Endothelial cell of umbilical vein (primary cell): Measurements from ENCODE around the gene C2orf76. TPM values are rescaled to one million over a fixed set of nuclear protein-coding genes. Genes with fewer than 3 reads are reported as not detected.

Experiments used
- BruUV-seq: library from RNA; stranded (reverse); fragments of 400-500 nt; replicated peaks from 2 replicates; lab custom pipeline; 2021; lab: Mats Ljungman, UMichigan
- CTCF ChIA-PET: fragments of 300-600, 350-600 bp; sonication (Branson Sonifier 250); formaldehyde crosslinking; loops from one replicate; lab custom pipeline; 2021; ENCODE audit warnings: antibody characterized with exemption, inconsistent platforms; lab: Charles Lee
- POLR2A ChIA-PET: fragments of 300-600, 350-600 bp; sonication (Branson Sonifier 250); formaldehyde crosslinking; loops from one replicate; lab custom pipeline; 2021; ENCODE audit warnings: antibody characterized with exemption, inconsistent platforms; lab: Charles Lee
- DNase-seq: peaks from one replicate; pipeline ENCODE4 v3.0.0-alpha.2; 2011; ENCODE audit warnings: low read depth, low spot score
- FAIRE-seq: peaks from 2 replicates; lab custom pipeline; 2011; peaks lifted over from hg19 to GRCh38; lab: Jason Lieb, UNC
- H2AFZ ChIP-seq: 2 replicates; pipeline ENCODE4 v1.6.0; 2012; ENCODE audit warnings: low read depth, low read length, control low read depth, inconsistent platforms
- H3K27ac ChIP-seq: 2 replicates; pipeline ENCODE4 v1.5.1; 2011; ENCODE audit warnings: low read depth, mild to moderate bottlenecking, control low read depth, low read length, moderate library complexity; ENCODE audit not compliant: insufficient read depth
- H3K27me3 ChIP-seq, 2 experiments: 2 replicates each; pipeline versions ENCODE4 v1.6.0 to v1.6.1; 2011; ENCODE audit warnings: low read length in 2 of 2, mixed read lengths in 1 of 2; ENCODE audit not compliant: control insufficient read depth in 2 of 2, insufficient read depth in 2 of 2
- H3K36me3 ChIP-seq, 2 experiments: 2 replicates in 1 of 2; 3 replicates in 1 of 2; pipeline ENCODE4 v1.5.1; 2011; ENCODE audit warnings: low read length in 2 of 2, mild to moderate bottlenecking in 1 of 2, moderate library complexity in 1 of 2; ENCODE audit not compliant: control insufficient read depth in 2 of 2, insufficient read depth in 2 of 2; ENCODE audit errors: extremely low read depth in 1 of 2
- H3K4me1 ChIP-seq: 3 replicates; pipeline ENCODE4 v1.5.1; 2011; ENCODE audit warnings: mild to moderate bottlenecking, low read length; ENCODE audit not compliant: control insufficient read depth, insufficient read depth; ENCODE audit errors: extremely low read depth
- H3K4me2 ChIP-seq: 2 replicates; pipeline ENCODE4 v1.6.1; 2011; ENCODE audit warnings: low read length, control low read depth, mixed read lengths; ENCODE audit not compliant: insufficient read depth
- H3K4me3 ChIP-seq, 3 experiments: fragments of 200-600 bp in 1 of 3; sonication (generic), shearing (Covaris generic) in 1 of 3; replicated peaks in 1 of 3; 2 replicates each; pipeline ENCODE4 v1.5.1; 2011 to 2016; ENCODE audit warnings: control low read depth in 3 of 3, low read length in 3 of 3, mild to moderate bottlenecking in 2 of 3, inconsistent platforms in 1 of 3, low read depth in 1 of 3, moderate library complexity in 1 of 3; ENCODE audit not compliant: insufficient read depth in 1 of 3
- H3K79me2 ChIP-seq: 2 replicates; pipeline ENCODE4 v1.6.0; 2012; ENCODE audit warnings: low read length, inconsistent platforms; ENCODE audit not compliant: control insufficient read depth, insufficient read depth
- H3K9ac ChIP-seq: replicated peaks from 2 replicates; pipeline ENCODE3; 2011; ENCODE audit warnings: low read length, control low read depth; ENCODE audit not compliant: insufficient read depth; ENCODE audit errors: extremely low read depth
- H3K9me1 ChIP-seq: replicated peaks from 3 replicates; pipeline ENCODE4 v1.6.0; 2011; ENCODE audit warnings: mild to moderate bottlenecking, low read length; ENCODE audit not compliant: control insufficient read depth, insufficient read depth; ENCODE audit errors: extremely low read depth
- H3K9me3 ChIP-seq: replicated peaks from 2 replicates; pipeline ENCODE4 v1.5.1; 2012; ENCODE audit warnings: low read length, inconsistent platforms; ENCODE audit not compliant: control insufficient read depth, insufficient read depth
- H4K20me1 ChIP-seq: replicated peaks from 2 replicates; pipeline ENCODE3; 2011; ENCODE audit warnings: mild to moderate bottlenecking, low read length; ENCODE audit not compliant: control insufficient read depth, insufficient read depth; ENCODE audit errors: extremely low read depth
- EZH2 ChIP-seq: IDR thresholded peaks from 2 replicates; pipeline ENCODE4 v1.6.1; 2012; ENCODE audit warnings: borderline replicate concordance, low read depth, mild to moderate bottlenecking, moderate library complexity, low read length, inconsistent platforms; ENCODE audit not compliant: severe bottlenecking
- FOS ChIP-seq: IDR thresholded peaks from 2 replicates; pipeline ENCODE4 v1.6.1; 2011; ENCODE audit warnings: mild to moderate bottlenecking, low read length, moderate library complexity, borderline replicate concordance; ENCODE audit not compliant: insufficient read depth
- GATA2 ChIP-seq: IDR thresholded peaks from 2 replicates; pipeline ENCODE4 v1.7.0; 2011; ENCODE audit warnings: low read depth, mild to moderate bottlenecking, moderate library complexity, mixed read lengths, low read length; ENCODE audit not compliant: insufficient read length, insufficient read depth
- JUN ChIP-seq: IDR thresholded peaks from 2 replicates; pipeline ENCODE4 v1.6.1; 2011; ENCODE audit warnings: borderline replicate concordance, low read depth; ENCODE audit not compliant: insufficient read length, insufficient read depth
- MYC ChIP-seq: IDR thresholded peaks from one replicate; pipeline ENCODE4 v1.6.1; 2011; ENCODE audit warnings: mild to moderate bottlenecking, low read depth, low read length
- POLR2A ChIP-seq: IDR thresholded peaks from 2 replicates; pipeline ENCODE4 v1.6.1; 2012; ENCODE audit warnings: low read depth, mild to moderate bottlenecking, control low read depth, low read length
- POLR2AphosphoS5 ChIP-seq: IDR thresholded peaks from 2 replicates; pipeline ENCODE4 v1.6.1; 2012; ENCODE audit warnings: low read depth, mild to moderate bottlenecking, control low read depth, low read length, moderate library complexity; ENCODE audit not compliant: insufficient read depth
- dilution Hi-C: fragments of 300-500 bp; cut with MboI; formaldehyde crosslinking; loops from one replicate; pipeline ENCODE4 v1.15.0; 2019; ENCODE audit warnings: low sequenced_read_pairs; ENCODE audit not compliant: extremely low pct_ligation_motif_present
- intact Hi-C: fragments of 100-400 bp; cut with micrococcal nuclease; formaldehyde crosslinking; loops from one replicate; pipeline ENCODE4 v1.10.0; 2022
- polyA plus RNA-seq, 4 experiments: library from polyadenylated mRNA; depleted of rRNA in 3 of 4; stranded (reverse) in 3 of 4; unstranded in 1 of 4; fragments of >200 nt; gene quantifications; 2 replicates each; pipeline versions ENCODE4 v1.2.1 to v1.2.3, GENCODE V29; 2011 to 2012; ENCODE audit warnings: missing spikeins in 1 of 4
- total RNA-seq: library from RNA; stranded (reverse); gene quantifications from 2 replicates; pipeline ENCODE4 v1.2.3, GENCODE V29; 2021
- TF ChIP-seq, protein P1 (sequence below): IDR thresholded peaks from 2 replicates; pipeline ENCODE4 v1.6.1; 2011; ENCODE audit not compliant: insufficient read depth, insufficient read length
- TF ChIP-seq, protein P2 (sequence below), 2 donors: IDR thresholded peaks; 1 replicate in 1 of 2; 2 replicates in 1 of 2; pipeline ENCODE4 v1.5.1; 2011; ENCODE audit warnings: low read length in 2 of 2, mild to moderate bottlenecking in 2 of 2, moderate library complexity in 2 of 2, control low read depth in 1 of 2, inconsistent platforms in 1 of 2, low read depth in 1 of 2; ENCODE audit not compliant: insufficient read depth in 1 of 2; ENCODE audit errors: extremely low read depth in 1 of 2

The C2orf76 gene
- total and polyA plus RNA-seq, 2 donors (not counting 3 experiments of a cell fraction or from before 2014, with no cell fraction given): 7.4 to 12.1 TPM

DNA sequence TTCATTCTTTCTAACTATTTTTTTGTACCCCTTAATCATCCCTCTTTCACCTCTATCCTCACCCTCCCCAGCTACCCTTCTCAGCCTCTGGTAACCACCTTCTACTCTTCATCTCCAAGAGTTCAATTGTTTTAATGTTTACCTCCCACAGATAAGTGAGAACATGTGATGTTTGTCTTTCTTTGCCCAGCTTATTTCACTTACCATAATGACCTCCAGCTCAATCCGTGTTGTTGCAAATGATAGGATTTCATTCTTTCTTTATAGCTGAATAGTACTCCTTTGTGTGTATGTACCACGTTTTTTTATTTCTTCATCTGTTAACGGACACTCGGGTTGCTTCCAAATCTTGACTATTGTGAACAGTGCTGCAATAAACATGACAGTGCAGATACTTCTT, 42.9 kb upstream of the C2orf76 start:
- FAIRE-seq: no peak
- no peak overlapping the region for H3K4me2 ChIP-seq
- H3K9me3 ChIP-seq: no peaks in the 10 kb centered on the region
- no peak overlapping the region for H3K9ac ChIP-seq
- BruUV-seq: no TSS peak
- ChIA-PET CTCF (interaction anchor here (0.7 to 8.6 kb wide), 6 partner anchors 43 to 231 kb away, joined by 3 to 151 read pairs (median 3); no protein-coding TSS in a partner anchor), POLR2A (no interaction called here)
- H3K4me3 ChIP-seq: no peak overlapping the region
- H3K79me2 ChIP-seq: no peaks in the 10 kb centered on the region
- DNase-seq: no peak
- intact Hi-C loops (loop anchor here (5.0 kb wide), 1 partner anchor 253 kb away; no protein-coding TSS in a partner anchor), dilution Hi-C loops (no loop called here)
- TF ChIP-seq FOS: no peak
- TF ChIP-seq, protein P1, sequence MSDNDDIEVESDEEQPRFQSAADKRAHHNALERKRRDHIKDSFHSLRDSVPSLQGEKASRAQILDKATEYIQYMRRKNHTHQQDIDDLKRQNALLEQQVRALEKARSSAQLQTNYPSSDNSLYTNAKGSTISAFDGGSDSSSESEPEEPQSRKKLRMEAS: no peak
- no peak for TF ChIP-seq MYC
- H2AFZ ChIP-seq: no peak overlapping the region
- H4K20me1 ChIP-seq: no peaks in the 10 kb centered on the region
- H3K4me1 ChIP-seq: no peaks in the 10 kb centered on the region
- H3K36me3 ChIP-seq: no peaks in the 10 kb centered on the region
- peaks cover 9 to 10% of the 10 kb centered on the region in 2 experiments for H3K27me3 ChIP-seq
- no peaks in the 10 kb centered on the region for H3K9me1 ChIP-seq
- no peak overlapping the region for H3K27ac ChIP-seq

DNA sequence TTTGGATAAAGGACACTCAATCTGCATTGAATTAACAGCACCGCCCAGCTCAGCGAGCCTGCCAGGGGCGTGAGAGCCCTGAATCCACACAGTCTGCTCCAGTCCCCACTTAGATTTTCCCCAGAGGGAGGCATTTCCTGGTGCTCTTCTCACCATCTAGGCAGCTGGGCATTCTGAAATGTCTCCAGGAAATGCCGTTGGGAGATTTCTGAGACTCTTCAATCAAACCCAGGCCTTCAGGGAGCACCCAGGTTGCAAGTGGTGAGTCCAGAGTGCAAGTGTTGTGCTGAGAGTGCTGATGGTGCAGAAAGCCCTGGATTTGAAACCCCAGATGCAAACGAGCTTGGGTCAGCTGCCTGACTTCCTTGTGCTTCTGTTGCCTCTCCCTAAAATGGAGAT, 41.6 kb upstream of the C2orf76 start:
- H3K9me1 ChIP-seq: no peaks in the 10 kb centered on the region
- H3K9me3 ChIP-seq: no peaks in the 10 kb centered on the region
- dilution Hi-C loops: no loop called here
- no peak overlapping the region for H3K9ac ChIP-seq
- H3K4me3 ChIP-seq: no peak overlapping the region
- TF ChIP-seq EZH2: no peak
- TF ChIP-seq GATA2: no peak
- TF ChIP-seq POLR2AphosphoS5: no peak
- TF ChIP-seq POLR2A: no peak
- TF ChIP-seq MYC: no peak
- no peak for TF ChIP-seq FOS
- TF ChIP-seq JUN: no peak
- TF ChIP-seq, protein P2, sequence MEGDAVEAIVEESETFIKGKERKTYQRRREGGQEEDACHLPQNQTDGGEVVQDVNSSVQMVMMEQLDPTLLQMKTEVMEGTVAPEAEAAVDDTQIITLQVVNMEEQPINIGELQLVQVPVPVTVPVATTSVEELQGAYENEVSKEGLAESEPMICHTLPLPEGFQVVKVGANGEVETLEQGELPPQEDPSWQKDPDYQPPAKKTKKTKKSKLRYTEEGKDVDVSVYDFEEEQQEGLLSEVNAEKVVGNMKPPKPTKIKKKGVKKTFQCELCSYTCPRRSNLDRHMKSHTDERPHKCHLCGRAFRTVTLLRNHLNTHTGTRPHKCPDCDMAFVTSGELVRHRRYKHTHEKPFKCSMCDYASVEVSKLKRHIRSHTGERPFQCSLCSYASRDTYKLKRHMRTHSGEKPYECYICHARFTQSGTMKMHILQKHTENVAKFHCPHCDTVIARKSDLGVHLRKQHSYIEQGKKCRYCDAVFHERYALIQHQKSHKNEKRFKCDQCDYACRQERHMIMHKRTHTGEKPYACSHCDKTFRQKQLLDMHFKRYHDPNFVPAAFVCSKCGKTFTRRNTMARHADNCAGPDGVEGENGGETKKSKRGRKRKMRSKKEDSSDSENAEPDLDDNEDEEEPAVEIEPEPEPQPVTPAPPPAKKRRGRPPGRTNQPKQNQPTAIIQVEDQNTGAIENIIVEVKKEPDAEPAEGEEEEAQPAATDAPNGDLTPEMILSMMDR (IDR thresholded peaks at IDR 0.05; ENCODE audit: extremely low read depth in 1 of 2, insufficient read depth in 1 of 2, low read depth in 1 of 2, low read length in 2 of 2): no peak
- TF ChIP-seq, protein P1: no peak
- intact Hi-C loops: loop anchor here (5.0 kb wide), 1 partner anchor 254 kb away; no protein-coding TSS in a partner anchor
- FAIRE-seq (no peak), DNase-seq (no peak)
- POLR2A ChIA-PET: no interaction called here
- no peak overlapping the region for H2AFZ ChIP-seq
- no peaks in the 10 kb centered on the region for H3K4me1 ChIP-seq
- no peaks in the 10 kb centered on the region for H4K20me1 ChIP-seq
- no peaks in the 10 kb centered on the region for H3K79me2 ChIP-seq
- no peak overlapping the region for H3K27ac ChIP-seq
- no peak overlapping the region for H3K4me2 ChIP-seq
- no peaks in the 10 kb centered on the region for H3K36me3 ChIP-seq
- CTCF ChIA-PET: interaction anchor here (8.6 kb wide), 1 partner anchor 67 kb away, joined by 151 read pairs; no protein-coding TSS in a partner anchor
- H3K27me3 ChIP-seq: peaks cover 5 to 6% of the 10 kb centered on the region in 2 experiments
- BruUV-seq: no TSS peak
